Lower lobe of right lung (tissue), 2 donors: ENCODE results near the gene RBM33. TPM values are rescaled to one million over a fixed set of nuclear protein-coding genes. Genes with fewer than 3 reads are reported as not detected.

Experiments
- ATAC-seq, 2 donors: fragments of 200-7000 bp; cut with Tn5 transposase; one replicate each; pipeline ENCODE4 v1.9.1; 2020 to 2022; ENCODE audit warnings: mild to moderate bottlenecking in 2 of 2, moderate library complexity in 2 of 2
- DNase-seq: peaks from one replicate; pipeline ENCODE4 v3.0.0-alpha.2; 2020
- H3K27ac ChIP-seq: fragments of 200-600 bp; one replicate; pipeline ENCODE4 v1.8.0; 2022
- H3K27me3 ChIP-seq: fragments of 200-600 bp; one replicate; pipeline ENCODE4 v1.8.0; 2022; ENCODE audit warnings: low read depth
- H3K36me3 ChIP-seq: fragments of 200-600 bp; one replicate; pipeline ENCODE4 v1.8.0; 2022; ENCODE audit warnings: mild to moderate bottlenecking
- H3K4me1 ChIP-seq: fragments of 200-600 bp; one replicate; pipeline ENCODE4 v1.8.0; 2022
- H3K4me3 ChIP-seq: fragments of 200-600 bp; one replicate; pipeline ENCODE4 v1.8.0; 2022; ENCODE audit warnings: mild to moderate bottlenecking
- H3K9me3 ChIP-seq: fragments of 200-600 bp; one replicate; pipeline ENCODE4 v1.8.0; 2022
- intact Hi-C: fragments of 100-400 bp; cut with DNase I; formaldehyde crosslinking; loops from one replicate; pipeline ENCODE4 v1.11.0; 2022
- total RNA-seq: library from RNA; stranded (reverse); fragmentation: NEBNext Ultra II Directional; extraction: Animal tissue kit (Norgen Biotek cat#: 25700); gene quantifications from one replicate; pipeline ENCODE4 v1.2.1, GENCODE V29; 2021
- TF ChIP-seq, protein P1 (sequence below): fragments of 200-600 bp; IDR thresholded peaks from one replicate; pipeline ENCODE4 v1.8.0; 2022; ENCODE audit warnings: antibody characterized with exemption, mild to moderate bottlenecking
- donor health status: DM: no; HTN: yes; CAD: no; lungs with severe emphysema.

Gene RBM33
- total RNA-seq, 1 donor from 2014 or later: 67.2 TPM

DNA sequence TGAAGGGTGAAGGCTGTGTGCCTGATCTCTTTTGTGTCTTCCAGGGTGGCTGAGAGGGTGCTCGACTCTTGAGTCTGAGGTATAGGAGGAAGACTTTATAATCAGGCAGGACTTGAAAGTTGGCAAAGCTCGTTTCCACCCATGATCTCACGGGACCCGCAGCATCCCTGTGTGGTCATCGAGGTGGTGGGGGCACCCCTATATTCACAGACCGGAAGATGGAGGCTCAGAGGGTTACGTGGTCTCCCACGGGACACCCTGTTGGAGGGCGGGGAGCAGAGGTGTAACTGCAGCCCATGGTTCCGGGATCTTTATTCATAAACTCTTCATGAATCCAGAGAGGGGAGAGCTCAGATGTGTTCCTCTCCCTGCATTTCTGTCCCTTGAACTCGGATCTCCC, 177.4 kb downstream of the RBM33 start:
- Histone ChIP-seq H3K27me3 (peaks cover 5% of the 10 kb centered on the region), H3K36me3 (no peaks in the 10 kb centered on the region), H3K4me3 (no peak overlapping the region), H3K9me3 (no peaks in the 10 kb centered on the region), H3K27ac (no peak overlapping the region), H3K4me1 (no peaks in the 10 kb centered on the region)
- TF ChIP-seq, protein P1, sequence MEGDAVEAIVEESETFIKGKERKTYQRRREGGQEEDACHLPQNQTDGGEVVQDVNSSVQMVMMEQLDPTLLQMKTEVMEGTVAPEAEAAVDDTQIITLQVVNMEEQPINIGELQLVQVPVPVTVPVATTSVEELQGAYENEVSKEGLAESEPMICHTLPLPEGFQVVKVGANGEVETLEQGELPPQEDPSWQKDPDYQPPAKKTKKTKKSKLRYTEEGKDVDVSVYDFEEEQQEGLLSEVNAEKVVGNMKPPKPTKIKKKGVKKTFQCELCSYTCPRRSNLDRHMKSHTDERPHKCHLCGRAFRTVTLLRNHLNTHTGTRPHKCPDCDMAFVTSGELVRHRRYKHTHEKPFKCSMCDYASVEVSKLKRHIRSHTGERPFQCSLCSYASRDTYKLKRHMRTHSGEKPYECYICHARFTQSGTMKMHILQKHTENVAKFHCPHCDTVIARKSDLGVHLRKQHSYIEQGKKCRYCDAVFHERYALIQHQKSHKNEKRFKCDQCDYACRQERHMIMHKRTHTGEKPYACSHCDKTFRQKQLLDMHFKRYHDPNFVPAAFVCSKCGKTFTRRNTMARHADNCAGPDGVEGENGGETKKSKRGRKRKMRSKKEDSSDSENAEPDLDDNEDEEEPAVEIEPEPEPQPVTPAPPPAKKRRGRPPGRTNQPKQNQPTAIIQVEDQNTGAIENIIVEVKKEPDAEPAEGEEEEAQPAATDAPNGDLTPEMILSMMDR: no peak
- no peak for DNase-seq
- no peak for ATAC-seq
- intact Hi-C loops: no loop called here

DNA sequence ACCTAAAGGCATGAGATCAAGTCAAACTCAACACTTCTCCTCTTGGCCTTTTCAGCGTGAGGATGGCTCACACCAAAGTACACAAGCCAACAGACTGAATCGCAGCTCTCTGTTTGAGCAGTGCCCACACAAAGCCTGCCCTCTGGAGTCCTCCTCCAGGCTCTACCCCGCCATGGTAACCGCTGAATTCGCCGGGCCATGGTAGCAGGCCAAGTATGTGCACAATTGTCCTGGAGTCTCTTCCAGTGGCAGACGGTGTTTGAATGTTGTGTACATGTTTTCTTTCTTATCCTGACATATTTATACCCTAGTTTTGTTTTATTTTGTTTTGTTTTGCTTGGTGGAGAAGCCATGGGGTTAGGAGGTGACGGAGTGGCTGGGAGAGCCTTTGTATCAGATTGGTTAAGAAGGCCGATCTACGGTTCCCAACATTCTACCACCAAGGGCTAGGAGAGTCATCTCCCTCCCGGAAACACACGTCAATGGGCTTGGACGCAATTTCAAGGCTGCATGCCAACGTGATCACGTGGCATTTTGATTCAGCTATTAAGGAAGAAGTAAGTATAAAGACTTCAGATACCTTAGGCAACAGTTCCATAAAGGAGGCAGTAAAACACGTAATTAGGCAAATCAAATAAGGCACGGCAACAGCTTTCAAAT, 179.9 kb downstream of the RBM33 start:
- H3K9me3 ChIP-seq: no peaks in the 10 kb centered on the region
- peak; percentile 52 to 83 for ATAC-seq
- intact Hi-C loops: no loop called here
- H3K4me1 ChIP-seq: no peaks in the 10 kb centered on the region
- TF ChIP-seq, protein P1: no peak
- DNase-seq: no peak
- H3K36me3 ChIP-seq: no peaks in the 10 kb centered on the region
- no peak overlapping the region for H3K27ac ChIP-seq
- no peak overlapping the region for H3K4me3 ChIP-seq
- H3K27me3 ChIP-seq: no peaks in the 10 kb centered on the region

DNA sequence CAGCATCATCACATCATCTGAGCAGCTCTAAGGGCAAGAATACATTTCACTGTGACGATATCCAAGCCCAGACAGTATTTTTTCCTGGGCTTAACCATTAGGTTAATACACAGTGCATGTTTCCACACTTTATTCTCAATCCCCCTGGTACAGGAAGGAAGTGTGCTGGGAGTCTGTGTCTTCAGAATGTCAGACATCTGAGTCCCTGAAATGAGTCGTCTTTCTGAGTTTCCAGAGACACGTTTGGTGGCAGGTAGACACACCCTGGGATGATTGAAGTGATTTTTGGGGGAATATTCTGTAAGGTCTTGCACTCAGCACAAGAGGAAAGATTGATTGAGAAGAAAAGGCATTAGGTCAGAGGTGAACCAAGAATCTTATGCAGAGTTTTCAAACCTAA, 180.9 kb downstream of the RBM33 start:
- Histone ChIP-seq H3K4me3 (no peak overlapping the region), H3K27ac (no peak overlapping the region), H3K27me3 (no peaks in the 10 kb centered on the region), H3K9me3 (no peaks in the 10 kb centered on the region), H3K36me3 (no peaks in the 10 kb centered on the region), H3K4me1 (no peaks in the 10 kb centered on the region)
- TF ChIP-seq, protein P1: no peak
- intact Hi-C loops: no loop called here
- ATAC-seq (no peak), DNase-seq (no peak)

GRCh38 chr7:155829796-155830470, 185.5 kb downstream of the RBM33 start:
- no peaks in the 10 kb centered on the region for H3K4me1 ChIP-seq
- peaks cover 4% of the 10 kb centered on the region for H3K27me3 ChIP-seq
- intact Hi-C loops: no loop called here
- no peaks in the 10 kb centered on the region for H3K9me3 ChIP-seq
- TF ChIP-seq, protein P1: no peak
- DNase-seq (no peak), ATAC-seq (peak in 1 of 2 donors; percentile 20)
- H3K27ac ChIP-seq: no peak overlapping the region
- H3K4me3 ChIP-seq: no peak overlapping the region
- no peaks in the 10 kb centered on the region for H3K36me3 ChIP-seq

Other genes with a start within 250 kb of the RBM33 start
- not detected for gene EN2, start 186.5 kb upstream of the RBM33 start, total RNA-seq
- gene CNPY1, start 98.1 kb upstream of the RBM33 start, total RNA-seq: not detected
- gene SHH, start 167.8 kb downstream of the RBM33 start, total RNA-seq: 7.3 TPM